Measurements from ENCODE around the gene WASHC4.

The WASHC4 gene

DNA sequence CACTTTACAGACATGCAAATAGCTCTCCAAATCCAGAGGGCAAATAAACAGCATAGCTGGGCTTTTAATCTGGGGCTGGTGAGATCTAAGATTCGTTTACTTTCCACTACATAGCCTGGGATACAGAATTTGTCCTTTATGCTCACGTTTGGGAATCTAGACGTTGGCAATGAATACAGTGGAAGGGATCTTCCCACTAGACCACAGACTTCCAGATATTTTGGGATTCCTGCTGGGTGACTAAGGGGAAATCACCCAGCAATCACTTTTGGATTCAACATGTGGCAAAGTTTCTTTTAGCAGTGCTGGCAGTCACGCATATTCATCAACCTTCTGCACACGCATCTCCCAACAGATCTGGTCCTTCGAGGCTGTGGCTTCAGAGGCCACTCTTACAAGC, 104.9 kb downstream of the WASHC4 start:
- no peak for DNase-seq

GRCh38 chr12:105214148-105214547, 106.6 kb downstream of the WASHC4 start:
- no peak for DNase-seq

DNA sequence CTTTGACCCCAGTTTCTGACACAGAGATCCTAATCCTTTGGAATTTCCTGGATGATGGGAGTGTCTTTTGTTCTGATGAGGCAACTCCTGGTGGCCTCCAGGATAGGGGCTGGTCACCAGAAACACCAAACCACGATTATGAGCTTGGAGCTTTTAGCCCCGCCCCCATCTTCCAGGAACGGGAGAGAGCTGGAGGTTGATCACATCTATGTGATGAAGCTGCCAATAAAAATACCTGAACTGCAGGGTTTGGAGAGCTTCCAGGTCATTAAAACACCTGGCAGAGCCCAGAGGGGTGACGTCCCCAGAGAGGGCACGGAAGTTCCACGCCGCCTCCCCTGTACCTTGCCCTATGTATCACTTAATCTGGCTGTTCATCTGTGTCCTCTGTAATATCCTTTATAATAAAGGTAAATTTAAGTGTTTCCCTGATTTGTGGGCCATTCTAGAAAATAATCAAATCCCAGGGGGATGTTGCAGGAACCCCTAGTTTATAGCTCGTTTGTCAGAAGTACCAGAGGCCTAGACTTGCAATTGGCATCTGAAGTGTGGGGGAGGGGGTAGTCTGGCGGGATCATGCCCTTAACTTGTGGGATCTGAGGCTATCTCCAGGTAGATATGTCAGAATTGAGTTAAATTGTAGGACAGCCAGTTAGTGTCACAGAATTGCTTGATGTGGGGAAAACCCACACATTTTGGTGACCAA, 107.3 kb downstream of the WASHC4 start:
- no peak for DNase-seq

- DNase-seq = no peak
These were observed 110.9 kb downstream of the WASHC4 start for GRCh38 chr12:105218434-105218833.

All from stimulated activated naive CD4-positive, alpha-beta T cell treated with Interleukin-2 at 50 U/mL for 16 hours (primary cell).